Fibroblast of upper back skin (primary cell): ENCODE measurements around the gene APBB2.
A peak's percentile ranks its signal among the peaks of the same experiment; 100 is the strongest.
"Not testable (repeated sequence)": the region's sequence is repeated elsewhere in the genome, so short reads cannot be mapped to it uniquely, and the experiment has no call there.

Source experiments
- DNase-seq: peaks from one replicate; pipeline ENCODE4 v3.0.0-alpha.2; 2013

Gene APBB2

GRCh38 chr4:40927074-40927473 lies 287.3 kb downstream of the APBB2 start:
- no peak for DNase-seq

GRCh38 chr4:40924793-40925117 lies 289.6 kb downstream of the APBB2 start:
- no peak for DNase-seq

GRCh38 chr4:40924096-40924792 lies 290.1 kb downstream of the APBB2 start:
- peak; percentile 55 for DNase-seq

- no peak for DNase-seq
Observed at GRCh38 chr4:40923316-40924095, 290.8 kb downstream of the APBB2 start.

- not testable (repeated sequence) for DNase-seq
Observed at GRCh38 chr4:40919976-40920375, 294.4 kb downstream of the APBB2 start.

GRCh38 chr4:40918330-40918729 lies 296.0 kb downstream of the APBB2 start:
- DNase-seq, result peak; percentile 83

GRCh38 chr4:40916880-40917279 lies 297.5 kb downstream of the APBB2 start:
- DNase-seq, result peak; percentile 14

- DNase-seq, result peak; percentile 94
Observed at GRCh38 chr4:40916218-40916555, 298.2 kb downstream of the APBB2 start.

GRCh38 chr4:40915318-40916217 lies 298.8 kb downstream of the APBB2 start:
- peak; percentile 79 for DNase-seq

- peak; percentile 31 for DNase-seq
Observed at GRCh38 chr4:40912460-40913184, 301.7 kb downstream of the APBB2 start.

GRCh38 chr4:40910706-40911105 lies 303.6 kb downstream of the APBB2 start:
- DNase-seq, result no peak

- peak; percentile 64 for DNase-seq
Observed at GRCh38 chr4:40909363-40909876, 304.9 kb downstream of the APBB2 start.

GRCh38 chr4:40908702-40909362 lies 305.5 kb downstream of the APBB2 start:
- DNase-seq, result peak; percentile 78

GRCh38 chr4:40908297-40908696 lies 306.0 kb downstream of the APBB2 start:
- no peak for DNase-seq

- DNase-seq, result no peak
Observed at GRCh38 chr4:40905414-40905813, 308.9 kb downstream of the APBB2 start.

GRCh38 chr4:40900531-40900930 lies 313.8 kb downstream of the APBB2 start:
- DNase-seq, result not testable (repeated sequence)

GRCh38 chr4:40897557-40898203 lies 316.7 kb downstream of the APBB2 start:
- peak; percentile 62 for DNase-seq

GRCh38 chr4:40890764-40891163 lies 323.6 kb downstream of the APBB2 start:
- DNase-seq, result no peak

GRCh38 chr4:40890199-40890598 lies 324.1 kb downstream of the APBB2 start:
- DNase-seq, result no peak

GRCh38 chr4:40888933-40889332 lies 325.4 kb downstream of the APBB2 start:
- DNase-seq, result no peak

GRCh38 chr4:40887764-40888131 lies 326.6 kb downstream of the APBB2 start:
- DNase-seq, result peak; percentile 89
